ENCODE measurements around the gene PINLYP.
"Not testable (repeated sequence)": the region's sequence is repeated elsewhere in the genome, so short reads cannot be mapped to it uniquely, and the experiment has no call there.

The PINLYP gene

DNA sequence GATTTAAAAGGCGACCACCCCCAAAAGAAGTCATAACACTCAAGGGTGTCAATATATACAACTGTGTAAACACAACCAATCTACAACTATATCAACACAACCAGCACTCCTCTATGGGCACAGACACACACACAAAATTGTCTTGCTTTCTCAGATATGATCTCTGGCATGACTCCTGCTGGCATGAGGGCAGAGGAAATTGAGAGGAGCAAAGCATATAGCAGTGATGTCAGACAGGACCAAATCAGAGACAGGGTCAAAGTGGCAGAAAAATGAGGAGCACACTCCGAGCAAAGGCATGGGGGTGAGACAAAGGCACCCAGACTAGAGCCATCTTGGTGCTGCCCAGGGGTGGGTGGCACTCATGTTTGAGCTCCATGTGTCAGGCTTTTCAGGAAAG lies 10.7 kb downstream of the PINLYP start:
- DNase-seq: no peak

DNA sequence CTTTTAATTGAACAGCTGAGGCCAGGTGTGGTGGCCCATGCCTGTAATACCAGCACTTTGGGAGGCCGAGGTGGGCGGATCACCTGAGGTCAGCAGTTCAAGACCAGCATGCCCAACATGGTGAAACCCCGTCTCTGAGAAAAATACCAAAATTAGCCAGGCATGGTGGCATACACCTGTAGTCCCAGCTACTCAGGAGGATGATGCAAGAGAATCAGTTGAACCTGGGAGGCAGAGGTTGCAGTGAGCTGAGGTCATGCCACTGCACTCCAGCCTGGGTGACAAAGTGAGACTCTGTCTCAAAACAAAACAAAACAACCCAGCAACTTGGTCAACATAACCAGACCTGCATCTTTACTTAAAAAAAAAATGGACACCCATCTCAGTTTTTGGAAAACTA lies 11.4 kb downstream of the PINLYP start:
- DNase-seq: not testable (repeated sequence)

DNA sequence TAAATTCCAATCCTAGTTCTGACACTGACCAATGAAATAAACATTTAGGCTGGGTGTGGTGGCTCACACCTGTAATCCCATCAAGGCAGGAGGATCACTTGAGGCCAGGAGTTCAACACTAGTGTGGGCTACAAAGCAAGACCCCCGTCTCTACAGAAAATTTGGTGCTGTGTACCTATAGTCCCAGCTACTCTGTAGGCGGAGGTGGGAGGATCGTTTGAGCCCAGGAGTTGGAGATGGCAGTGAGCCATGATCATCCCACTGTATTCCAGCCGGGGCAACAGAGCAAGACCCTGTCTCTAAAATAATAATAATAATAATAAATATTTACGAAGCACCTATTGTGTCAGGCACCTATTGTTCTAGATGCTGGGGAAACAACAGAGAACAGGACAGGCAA lies 13.7 kb downstream of the PINLYP start:
- no peak for DNase-seq

DNA sequence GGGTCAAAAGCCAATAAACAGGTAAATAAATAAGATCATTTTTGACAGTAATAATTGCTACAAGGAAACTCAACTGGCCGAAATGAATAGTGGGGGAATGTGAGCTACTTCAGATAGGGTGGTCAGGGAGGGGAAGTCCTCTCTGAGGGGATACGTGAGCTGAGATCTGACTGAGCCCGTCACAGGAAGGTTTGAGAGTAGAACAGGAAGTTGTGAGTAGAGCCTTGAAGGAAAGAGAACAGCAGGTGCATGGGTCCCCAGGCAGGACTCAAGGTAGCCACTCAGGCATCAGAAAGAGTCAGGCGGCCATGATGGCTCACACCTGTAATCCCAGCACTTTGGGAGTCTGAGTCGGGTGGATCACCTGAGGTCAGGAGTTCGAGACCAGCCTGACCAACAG lies 14.1 kb downstream of the PINLYP start:
- no peak for DNase-seq

DNA sequence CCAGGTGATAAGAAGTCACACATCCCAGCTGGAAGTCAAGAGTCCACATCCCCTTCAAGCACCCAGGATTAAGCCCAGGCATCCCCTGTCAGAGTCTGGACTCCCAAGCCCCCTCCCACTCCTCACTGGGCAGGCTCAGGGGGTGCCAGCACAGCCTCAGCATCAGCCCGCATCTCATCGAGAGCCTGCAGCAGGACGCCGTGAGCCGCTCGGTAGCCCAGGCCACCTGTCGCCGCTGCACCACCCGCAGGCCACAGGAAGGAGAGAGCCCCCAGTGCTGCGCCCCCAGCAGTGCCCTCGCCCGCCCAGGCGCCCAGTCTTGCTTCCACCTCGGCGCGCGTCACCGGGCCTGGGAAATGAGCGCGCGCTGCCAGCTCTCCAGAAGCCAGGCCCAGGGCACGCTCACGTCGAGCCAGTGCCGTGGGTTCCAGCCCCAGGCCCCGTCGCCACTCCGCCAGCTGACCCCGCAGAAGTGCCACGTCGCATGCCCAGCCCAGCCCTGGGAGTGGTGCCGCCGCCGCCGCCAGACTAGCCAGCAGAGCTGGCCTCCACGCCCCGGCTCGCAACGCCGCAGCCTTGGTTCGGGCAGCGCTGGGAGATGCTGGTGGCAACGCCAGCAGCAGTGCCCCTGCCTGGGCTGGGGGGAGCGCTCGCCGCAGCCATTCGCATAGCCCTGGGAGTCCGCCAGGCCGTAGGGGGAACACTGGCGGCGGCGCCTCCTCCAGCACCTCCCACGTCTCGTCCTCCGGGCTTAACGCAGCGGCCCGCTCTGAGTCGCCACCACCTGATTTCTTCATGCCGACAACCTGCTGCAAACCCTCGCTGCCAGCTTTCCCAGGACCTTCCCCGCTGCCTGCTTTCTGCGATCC lies 16.5 kb downstream of the PINLYP start:
- DNase-seq: no peak

DNA sequence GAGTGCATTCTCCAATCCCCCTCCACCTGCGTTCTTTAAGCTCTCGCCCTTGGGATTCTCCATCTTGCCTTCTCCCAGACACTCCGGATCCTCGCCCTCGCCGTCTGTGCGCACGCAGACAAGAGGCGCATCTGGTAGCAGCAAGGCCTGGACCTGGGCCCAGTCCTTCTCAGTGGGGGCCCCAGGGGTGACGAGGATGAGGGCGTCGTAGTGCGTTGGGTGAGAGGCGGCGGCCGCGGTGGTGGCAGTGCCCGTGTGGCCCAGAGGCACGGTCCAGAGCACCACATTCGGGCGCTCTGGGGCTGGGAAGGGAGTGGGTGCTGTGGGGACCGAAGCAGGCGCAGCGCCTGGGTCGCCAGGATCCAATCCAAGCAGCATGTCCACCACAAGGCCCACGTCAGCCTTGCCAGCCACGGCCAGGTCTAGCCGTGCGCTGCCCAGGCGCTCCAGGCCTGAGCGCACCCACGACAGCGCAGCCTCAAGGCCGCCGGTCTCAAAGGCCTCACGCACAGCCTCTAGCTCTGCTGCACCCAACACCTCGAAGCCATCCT lies 17.3 kb downstream of the PINLYP start:
- DNase-seq: no peak

DNA sequence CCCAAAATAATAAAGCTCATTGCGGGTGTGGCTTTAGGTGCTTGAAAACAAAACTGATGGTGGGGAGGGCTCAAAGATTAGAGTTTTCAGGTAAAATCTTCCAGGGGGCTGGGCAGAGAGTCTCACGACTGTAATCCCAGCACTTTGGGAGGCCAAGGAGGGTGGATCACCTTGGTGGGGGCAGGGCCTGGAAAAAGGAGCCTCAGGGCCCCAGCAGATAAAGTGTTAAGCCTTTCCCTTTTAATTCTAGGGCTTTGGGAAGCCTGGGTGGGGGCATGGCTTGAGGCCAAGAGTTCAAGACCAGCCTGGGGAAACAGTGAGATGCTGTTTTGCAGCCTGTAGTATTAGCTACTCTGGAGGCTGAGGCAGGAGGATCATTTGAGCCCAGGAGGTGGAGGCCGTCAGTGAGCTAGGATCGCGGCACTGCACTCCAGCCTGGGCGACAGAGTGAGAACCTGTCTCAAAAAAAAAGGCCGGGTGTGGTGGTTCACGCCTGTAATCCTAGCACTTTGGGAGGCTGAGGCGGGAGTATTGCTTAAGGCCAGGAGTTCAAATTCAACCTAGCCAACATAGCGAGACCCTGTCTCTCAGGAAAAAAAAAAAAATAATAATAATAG lies 18.6 kb downstream of the PINLYP start:
- DNase-seq: no peak

DNA sequence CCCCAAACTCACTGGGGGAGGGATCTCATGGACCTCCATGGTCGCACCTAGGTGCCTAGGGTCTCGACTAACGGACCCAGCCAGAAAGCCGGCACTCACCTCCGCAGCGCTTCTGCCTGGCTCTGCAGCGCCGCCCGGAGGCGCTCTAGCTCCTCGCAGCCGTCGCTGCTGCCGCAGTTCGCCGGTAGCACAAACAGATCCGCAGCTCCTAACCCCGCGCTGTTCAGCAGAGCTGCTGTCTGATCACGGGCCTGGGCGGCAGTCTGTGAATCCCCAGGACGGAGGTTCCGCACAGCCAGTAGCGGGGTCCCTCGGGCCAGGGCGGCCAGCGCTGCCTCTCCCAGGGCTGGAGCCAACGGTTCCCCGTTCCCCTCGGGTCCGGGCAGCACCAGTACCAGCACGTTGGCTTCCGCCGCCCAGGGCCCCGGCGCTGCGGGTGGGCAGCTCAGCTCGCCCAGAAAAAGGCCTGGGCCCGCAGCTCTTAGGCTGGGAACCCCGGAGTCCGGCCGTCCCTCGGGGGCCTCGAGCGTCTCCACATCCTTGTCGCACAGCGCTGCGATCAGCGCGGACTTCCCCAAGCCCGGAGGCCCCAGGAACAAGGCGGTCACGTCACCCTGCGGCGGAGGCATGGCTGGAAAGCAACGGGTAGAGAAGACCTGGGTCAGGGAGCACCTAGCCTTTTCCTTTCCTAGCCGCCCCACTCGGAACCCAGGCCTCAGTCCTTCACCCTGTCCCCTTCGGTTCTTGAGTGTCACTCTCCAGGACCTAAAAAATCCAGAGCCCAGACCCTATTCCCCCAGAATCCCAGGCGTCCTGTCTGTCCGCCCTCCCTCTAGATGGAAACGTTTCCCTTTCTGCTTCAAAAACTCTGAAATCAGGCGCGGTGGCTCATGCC lies 19.4 kb downstream of the PINLYP start:
- DNase-seq: peak; percentile 78

DNA sequence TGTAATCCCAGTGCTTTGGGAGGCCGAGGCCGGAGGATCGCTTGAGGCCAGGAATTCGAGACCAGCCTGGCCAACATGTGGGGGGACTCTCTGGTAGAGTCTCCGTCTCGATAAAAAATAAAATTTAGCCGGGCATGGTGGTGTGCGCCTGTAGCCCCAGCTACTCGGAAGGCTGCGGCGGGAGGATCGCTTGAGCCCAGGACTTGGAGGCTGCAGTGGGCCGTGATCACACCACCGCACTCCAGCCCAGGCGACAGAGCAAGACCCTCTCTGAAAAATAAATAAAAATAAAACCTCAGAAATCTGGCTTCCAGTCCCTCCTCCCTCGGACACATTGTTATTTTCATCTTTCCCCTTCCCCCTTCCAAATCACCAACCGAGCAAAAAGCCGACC lies 20.0 kb downstream of the PINLYP start:
- no peak for DNase-seq

DNA sequence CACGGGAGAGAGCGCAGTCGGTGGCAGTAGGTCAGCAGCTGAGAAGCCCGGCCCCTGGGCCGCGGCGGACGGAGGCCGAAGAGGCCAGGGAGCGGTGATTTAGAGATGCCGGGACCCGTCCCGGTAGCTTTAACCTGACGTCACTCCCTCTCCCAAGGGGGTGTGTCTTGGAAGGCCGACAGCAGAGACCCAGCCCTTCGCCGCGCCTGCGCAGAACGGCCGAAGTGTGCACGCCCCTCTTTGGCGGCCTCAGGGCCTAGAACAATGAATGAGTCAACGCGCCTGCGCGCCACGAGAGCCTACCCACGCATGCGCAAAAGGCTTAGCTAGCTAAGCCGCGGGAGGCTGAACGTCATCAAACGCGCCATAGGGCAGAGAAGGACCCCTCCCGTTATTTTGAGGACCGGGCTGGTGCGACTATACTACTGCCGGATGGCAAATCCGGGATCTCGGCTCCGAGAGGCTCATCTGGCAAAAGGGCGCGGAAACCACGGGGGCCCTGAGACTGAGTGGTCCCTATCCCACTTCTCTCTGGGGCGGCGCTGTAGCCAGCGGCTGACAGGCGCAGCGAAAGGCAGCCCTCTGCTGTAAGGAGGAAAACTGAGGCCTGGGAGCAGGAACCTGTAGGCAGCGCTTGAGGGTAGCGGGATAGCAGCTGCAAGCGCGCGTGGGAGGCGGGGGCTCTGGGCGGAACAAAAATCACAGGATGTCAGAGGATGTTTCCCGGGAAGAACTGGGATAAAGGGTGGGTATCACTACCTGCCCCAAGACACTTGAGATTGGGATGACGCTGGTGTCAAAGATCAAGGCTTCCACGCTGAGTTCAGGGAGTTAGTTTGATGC lies 20.6 kb downstream of the PINLYP start, which contains the start of the genes IRGQ and ZNF576:
Gene IRGQ, minus strand, starts transcription at position 136 of the 843 bp plus-strand sequence. CDS start 796 bp downstream, outside the sequence.
Gene ZNF576, plus strand, starts transcription at position 597 of the 843 bp plus-strand sequence. CDS start 514 bp downstream, outside the sequence.
- peak; percentile 100 for DNase-seq

DNA sequence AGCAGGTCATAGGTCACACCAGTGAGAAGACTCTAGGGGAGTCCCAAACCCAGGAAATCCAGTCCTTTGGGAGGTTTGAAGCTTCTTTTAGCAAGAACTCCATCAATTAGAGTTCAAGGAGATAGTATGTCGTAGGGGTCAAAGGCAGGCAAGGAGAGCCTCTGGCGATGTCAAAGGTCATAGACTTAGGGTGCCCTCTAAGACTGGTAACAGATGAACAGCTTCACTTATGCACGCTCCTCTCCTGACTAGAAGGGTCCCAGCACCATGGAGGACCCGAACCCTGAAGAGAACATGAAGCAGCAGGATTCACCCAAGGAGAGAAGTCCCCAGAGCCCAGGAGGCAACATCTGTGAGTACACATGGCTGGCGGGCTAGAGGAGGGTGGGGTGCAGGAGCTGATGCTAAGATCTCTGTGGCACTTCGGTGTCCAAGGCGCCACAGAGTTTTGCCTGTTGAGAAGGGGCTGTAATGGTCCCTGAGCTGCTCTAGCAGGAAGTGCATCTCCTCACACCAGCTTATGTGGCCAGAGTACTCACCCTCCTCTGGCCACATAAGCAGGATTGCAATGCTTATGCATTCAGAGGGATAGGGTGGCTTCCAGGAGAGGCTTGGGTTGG lies 21.4 kb downstream of the PINLYP start:
- DNase-seq: no peak

DNA sequence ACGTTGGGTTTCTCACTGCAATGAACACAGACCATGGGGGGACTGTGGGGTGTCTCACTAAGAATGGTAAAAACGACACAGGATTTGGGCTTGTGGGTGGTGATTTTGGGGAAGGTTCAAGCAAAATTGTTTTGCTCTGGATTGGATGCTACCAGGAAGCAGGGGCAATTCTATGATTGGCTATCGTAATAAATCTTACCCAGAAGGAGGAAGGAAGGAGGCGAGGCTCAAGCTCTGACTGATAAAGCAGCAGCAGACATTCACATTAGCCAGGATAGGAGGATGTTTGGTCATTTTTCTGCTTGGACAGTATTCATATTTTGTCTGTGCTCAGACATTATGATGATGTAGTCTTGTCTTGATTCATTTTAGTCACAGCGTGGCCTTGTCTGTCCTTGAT lies 22.3 kb downstream of the PINLYP start:
- DNase-seq: no peak

DNA sequence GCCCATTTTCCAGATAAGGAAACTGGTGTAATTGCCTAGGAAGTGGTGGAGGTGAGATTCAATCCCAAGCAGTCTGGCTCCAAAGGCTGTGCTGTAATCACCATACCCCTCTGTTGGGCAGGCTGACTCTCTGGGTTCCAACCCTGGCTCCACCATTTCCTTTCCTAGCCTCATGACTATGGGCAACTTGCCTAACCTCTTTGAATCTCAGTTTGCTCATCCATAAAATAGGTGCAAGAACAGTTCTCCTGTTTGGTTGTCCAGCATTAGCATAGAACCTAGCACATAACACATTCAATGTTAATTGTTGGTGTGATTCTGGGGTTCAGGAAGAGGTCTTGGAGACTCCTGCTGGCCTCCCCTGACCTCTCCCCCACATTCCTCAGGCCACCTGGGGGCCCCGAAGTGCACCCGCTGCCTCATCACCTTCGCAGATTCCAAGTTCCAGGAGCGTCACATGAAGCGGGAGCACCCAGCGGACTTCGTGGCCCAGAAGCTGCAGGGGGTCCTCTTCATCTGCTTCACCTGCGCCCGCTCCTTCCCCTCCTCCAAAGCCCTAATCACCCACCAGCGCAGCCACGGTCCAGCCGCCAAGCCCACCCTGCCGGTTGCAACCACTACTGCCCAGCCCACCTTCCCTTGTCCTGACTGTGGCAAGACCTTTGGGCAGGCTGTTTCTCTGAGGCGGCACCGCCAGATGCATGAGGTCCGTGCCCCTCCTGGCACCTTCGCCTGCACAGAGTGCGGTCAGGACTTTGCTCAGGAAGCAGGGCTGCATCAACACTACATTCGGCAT lies 23.0 kb downstream of the PINLYP start:
- DNase-seq: no peak

DNA sequence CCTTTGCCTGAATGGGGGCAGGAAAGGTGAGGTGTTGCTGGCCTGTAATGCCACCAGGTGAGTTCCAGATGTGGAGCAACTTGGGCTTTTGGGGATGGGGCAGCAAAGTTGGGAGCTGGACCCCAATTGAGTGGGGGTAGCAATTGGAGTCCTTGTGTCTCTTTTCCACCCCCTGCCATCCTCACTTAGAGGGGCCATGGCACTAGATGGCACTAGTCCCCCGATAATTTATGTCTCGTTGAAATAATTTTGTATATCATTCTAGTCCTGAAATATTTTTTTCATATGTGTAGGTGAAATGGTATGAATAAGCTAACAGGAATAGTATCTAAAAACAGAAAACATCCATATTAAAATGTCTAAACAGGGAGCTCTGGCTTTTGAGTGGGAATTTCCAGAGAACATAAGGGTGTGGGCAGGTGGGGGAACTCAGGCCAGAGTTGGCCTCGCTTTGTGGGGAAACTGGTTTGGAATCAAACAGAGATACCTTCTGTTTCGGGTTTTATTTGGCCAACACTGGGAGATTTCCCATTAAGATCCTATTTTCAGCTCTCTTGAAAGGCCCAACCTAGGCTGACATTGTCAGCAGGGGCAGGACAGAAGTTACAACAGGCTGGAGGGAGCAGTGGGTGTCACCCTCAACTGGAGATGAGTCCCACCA lies 24.2 kb downstream of the PINLYP start:
- no peak for DNase-seq

DNA sequence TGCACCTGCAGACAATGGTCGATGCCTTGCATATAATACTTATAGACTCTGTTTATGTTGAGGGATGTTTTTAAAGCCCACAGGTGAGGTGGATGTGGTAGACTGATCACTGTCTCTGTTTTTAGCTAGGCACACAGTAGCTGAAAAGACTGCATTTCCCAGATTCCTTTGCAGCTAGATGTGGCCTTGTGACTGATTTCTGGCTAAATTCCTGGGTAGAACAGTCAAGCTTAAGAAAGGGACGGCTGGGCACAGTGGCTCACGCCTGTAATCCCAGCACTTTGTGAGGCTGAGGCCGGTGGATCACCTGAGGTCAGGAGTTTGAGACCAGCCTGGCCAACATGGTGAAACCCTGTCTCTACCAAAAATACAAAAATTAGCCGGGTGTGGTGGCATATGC lies 24.7 kb downstream of the PINLYP start:
- DNase-seq: not testable (repeated sequence)

DNA sequence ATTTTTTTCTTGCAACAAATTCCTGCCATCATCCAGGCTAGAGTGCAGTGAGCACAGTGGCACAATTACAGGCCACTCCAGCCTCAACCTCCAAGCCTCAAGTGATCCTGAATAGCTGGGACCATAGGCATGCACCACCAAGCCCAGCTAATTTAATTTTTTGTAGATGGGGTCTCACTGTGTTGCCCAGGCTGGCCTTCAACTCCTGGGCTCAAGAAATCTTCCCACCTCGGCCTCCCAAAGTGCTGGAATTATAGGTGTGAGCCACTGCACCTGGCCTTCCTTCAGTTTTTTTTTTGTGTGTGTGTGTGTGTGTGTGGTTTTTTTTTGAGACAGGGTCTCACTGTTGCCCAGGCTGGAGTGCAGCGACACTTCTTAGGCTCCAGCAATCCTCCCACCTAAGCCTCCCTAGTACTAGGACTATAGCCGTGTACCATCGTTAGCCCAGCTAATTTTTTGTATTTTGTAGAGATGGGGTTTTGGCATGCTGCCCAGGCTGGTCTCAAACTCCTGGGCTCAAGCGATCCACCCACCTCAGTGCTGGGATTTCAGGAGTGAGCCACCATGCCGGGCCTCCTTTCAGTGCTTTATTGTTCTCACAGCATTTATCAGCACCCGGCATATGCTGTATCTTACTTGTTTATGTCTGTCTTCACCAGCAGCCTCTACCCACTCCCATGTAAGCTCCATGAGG lies 30.4 kb downstream of the PINLYP start:
- no peak for DNase-seq

DNA sequence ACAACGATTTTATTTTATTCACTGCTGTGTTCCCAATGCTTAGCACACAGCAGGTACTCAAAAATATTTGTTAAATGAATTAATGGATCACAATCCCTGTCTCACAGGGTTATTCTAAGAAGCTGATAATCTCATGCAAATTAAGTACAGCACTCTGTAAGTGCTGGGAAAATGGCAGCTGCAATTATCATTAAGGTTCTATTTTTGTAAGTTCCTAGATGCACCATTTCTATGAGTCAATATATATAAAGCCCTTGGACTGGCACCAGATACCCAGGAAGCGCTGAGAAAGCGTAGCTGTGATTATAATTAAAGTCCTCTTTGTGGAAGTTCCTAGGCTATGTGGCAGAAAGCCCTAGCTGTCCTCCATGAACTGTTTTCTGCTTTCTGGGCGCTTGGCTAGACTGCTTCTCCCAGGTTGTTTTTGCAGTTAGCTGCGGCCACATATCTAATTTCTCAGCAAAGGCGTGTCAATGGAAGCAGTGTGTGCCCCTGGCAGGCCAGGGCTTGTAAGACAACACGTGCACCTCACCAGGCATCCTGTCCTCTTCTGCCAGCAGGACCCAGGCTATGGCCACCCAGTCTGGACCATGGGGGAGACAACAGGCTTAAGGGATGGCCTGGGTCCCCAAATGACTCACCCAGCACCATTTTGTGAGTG lies 31.1 kb downstream of the PINLYP start:
- no peak for DNase-seq
